Uterus (tissue), 2 donors: Measurements from ENCODE around the gene FBP1.
"Not testable (repeated sequence)": the region's sequence is repeated elsewhere in the genome, so short reads cannot be mapped to it uniquely, and the experiment has no call there.

Experiments used
- CTCF ChIP-seq, 4 experiments: fragments of 200-600 bp in 2 of 4; fragments of 450-650 bp in 2 of 4; sonication (generic) in 2 of 4; IDR thresholded peaks; one replicate each; pipeline ENCODE4 v1.5.1; 2016 to 2019; ENCODE audit warnings: antibody characterized with exemption in 4 of 4, mild to moderate bottlenecking in 2 of 4, moderate library complexity in 1 of 4
- POLR2A ChIP-seq, 2 donors: fragments of 450-650 bp; IDR thresholded peaks; one replicate each; pipeline ENCODE4 v1.6.1; 2016; ENCODE audit warnings: antibody characterized with exemption in 2 of 2, mild to moderate bottlenecking in 1 of 2, moderate library complexity in 1 of 2

- not testable (repeated sequence) for TF ChIP-seq CTCF, POLR2A (IDR thresholded peaks at IDR 0.05)
Observed at GRCh38 chr9:94592683-94593082, 46.6 kb downstream of the FBP1 start.
